AG09319 (cell line): Measurements from ENCODE around the gene IMP3.

Experiments used
- DNase-seq: peaks from one replicate; pipeline ENCODE4 v3.0.0-alpha.2; 2010; ENCODE audit warnings: low read depth; ENCODE audit errors: extremely low read depth
- CTCF ChIP-seq: IDR thresholded peaks from 2 replicates; pipeline ENCODE4 v1.5.1; 2011; ENCODE audit warnings: low read depth, mild to moderate bottlenecking, inconsistent platforms, low read length, moderate library complexity

Gene IMP3

GRCh38 chr15:75669879-75670212 lies 29.8 kb upstream of the IMP3 start:
- DNase-seq: no peak
- no peak for TF ChIP-seq CTCF

- no peak for DNase-seq
- TF ChIP-seq CTCF: no peak
These were observed 29.3 kb upstream of the IMP3 start for GRCh38 chr15:75669191-75669878.

GRCh38 chr15:75666823-75667501 lies 26.9 kb upstream of the IMP3 start:
- TF ChIP-seq CTCF: no peak
- DNase-seq: peak; percentile 96

- no peak for TF ChIP-seq CTCF
- no peak for DNase-seq
These were observed 24.0 kb upstream of the IMP3 start for GRCh38 chr15:75663931-75664421.

- TF ChIP-seq CTCF: no peak
These were observed 22.9 kb upstream of the IMP3 start for GRCh38 chr15:75662823-75663519.

GRCh38 chr15:75661756-75662140 lies 21.7 kb upstream of the IMP3 start:
- DNase-seq: no peak
- no peak for TF ChIP-seq CTCF

More at GRCh38 chr15:75662823-75663519, 22.9 kb upstream of the IMP3 start:
- no peak for DNase-seq
